ENCODE data around the gene ZBTB45.

Gene ZBTB45

GRCh38 chr19:58553799-58554493, 34.3 kb upstream of the ZBTB45 start:
- H3K4me3 ChIP-seq (ENCODE audit: low read length), result peak overlapping the region; percentile 94
- TF ChIP-seq, protein P1, sequence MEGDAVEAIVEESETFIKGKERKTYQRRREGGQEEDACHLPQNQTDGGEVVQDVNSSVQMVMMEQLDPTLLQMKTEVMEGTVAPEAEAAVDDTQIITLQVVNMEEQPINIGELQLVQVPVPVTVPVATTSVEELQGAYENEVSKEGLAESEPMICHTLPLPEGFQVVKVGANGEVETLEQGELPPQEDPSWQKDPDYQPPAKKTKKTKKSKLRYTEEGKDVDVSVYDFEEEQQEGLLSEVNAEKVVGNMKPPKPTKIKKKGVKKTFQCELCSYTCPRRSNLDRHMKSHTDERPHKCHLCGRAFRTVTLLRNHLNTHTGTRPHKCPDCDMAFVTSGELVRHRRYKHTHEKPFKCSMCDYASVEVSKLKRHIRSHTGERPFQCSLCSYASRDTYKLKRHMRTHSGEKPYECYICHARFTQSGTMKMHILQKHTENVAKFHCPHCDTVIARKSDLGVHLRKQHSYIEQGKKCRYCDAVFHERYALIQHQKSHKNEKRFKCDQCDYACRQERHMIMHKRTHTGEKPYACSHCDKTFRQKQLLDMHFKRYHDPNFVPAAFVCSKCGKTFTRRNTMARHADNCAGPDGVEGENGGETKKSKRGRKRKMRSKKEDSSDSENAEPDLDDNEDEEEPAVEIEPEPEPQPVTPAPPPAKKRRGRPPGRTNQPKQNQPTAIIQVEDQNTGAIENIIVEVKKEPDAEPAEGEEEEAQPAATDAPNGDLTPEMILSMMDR (IDR thresholded peaks at IDR 0.05; ENCODE audit: insufficient read depth, low read depth, low read length, missing control alignments), result no peak
- no peak for DNase-seq (ENCODE audit: low read depth)

- TF ChIP-seq, protein P1 (IDR thresholded peaks at IDR 0.05; ENCODE audit: insufficient read depth, low read depth, low read length, missing control alignments), result no peak
- no peak for DNase-seq (ENCODE audit: low read depth)
- no peak overlapping the region for H3K4me3 ChIP-seq (ENCODE audit: low read length)
Observed at GRCh38 chr19:58552655-58553054, 33.0 kb upstream of the ZBTB45 start.

DNA sequence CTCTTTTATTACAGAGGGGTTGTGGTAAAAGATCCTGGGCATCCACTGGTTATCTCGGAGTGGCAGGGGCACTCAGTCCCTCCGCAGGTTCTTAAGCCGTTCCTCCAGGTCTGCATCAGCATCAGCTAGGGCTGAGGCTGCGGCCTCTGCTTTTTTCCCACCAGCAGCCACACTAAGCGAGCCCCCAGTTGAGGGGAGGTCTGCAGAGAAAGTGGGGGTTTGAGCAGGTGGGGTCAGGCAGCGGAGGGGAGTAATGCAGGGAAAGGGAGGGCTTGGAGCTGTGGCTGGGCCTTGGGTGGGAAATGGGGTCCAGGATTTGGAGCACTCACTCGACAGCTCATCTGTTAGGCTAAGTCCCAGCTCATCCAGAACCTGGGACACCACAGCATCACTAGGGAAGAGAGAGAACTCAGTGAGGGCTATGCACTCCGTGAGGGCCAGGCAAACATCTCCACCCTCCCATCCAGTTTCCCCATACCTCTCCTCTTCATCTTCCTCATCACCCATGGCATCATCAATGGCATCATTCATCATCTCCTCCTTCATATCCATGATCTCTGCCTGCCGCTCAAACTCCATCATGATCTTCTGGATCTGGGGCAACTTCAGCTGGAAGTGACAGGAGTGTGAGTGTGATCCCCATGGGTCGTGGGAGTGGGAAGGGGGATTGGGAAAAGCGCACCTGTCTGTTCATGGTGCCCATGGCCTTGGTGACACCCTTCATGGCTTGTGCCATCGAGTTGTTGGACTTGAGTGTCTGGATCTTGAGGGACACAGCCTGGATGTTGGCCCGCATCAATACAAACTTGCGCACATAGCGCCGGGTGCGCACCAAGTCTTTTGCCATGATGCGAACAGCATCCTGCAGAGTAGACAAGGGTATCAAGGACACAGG, 32.2 kb upstream of the ZBTB45 start:
- no peak overlapping the region for H3K4me3 ChIP-seq (ENCODE audit: low read length)
- DNase-seq (ENCODE audit: low read depth), result no peak
- TF ChIP-seq, protein P1 (IDR thresholded peaks at IDR 0.05; ENCODE audit: insufficient read depth, low read depth, low read length, missing control alignments), result no peak

DNA sequence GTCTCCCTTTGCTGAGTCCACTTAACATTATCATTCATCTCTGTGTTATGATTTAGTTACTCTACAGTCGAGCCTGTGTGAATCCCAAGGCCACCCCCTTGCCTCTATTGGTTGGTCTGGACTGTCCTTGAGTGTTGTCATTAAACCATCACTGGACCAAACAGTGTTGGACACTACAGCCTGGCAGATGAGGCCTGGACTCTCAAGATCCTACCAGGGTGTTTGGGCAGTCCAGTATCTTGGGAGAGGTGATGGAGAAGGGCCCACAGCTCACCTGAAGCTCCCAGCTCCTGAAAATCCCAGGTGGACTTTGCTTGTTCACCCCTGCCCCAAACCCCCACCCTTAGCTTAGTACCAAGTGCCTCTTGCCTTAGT, 31.5 kb upstream of the ZBTB45 start:
- no peak for DNase-seq (ENCODE audit: low read depth)
- no peak overlapping the region for H3K4me3 ChIP-seq (ENCODE audit: low read length)
- TF ChIP-seq, protein P1 (IDR thresholded peaks at IDR 0.05; ENCODE audit: insufficient read depth, low read depth, low read length, missing control alignments), result no peak

DNA sequence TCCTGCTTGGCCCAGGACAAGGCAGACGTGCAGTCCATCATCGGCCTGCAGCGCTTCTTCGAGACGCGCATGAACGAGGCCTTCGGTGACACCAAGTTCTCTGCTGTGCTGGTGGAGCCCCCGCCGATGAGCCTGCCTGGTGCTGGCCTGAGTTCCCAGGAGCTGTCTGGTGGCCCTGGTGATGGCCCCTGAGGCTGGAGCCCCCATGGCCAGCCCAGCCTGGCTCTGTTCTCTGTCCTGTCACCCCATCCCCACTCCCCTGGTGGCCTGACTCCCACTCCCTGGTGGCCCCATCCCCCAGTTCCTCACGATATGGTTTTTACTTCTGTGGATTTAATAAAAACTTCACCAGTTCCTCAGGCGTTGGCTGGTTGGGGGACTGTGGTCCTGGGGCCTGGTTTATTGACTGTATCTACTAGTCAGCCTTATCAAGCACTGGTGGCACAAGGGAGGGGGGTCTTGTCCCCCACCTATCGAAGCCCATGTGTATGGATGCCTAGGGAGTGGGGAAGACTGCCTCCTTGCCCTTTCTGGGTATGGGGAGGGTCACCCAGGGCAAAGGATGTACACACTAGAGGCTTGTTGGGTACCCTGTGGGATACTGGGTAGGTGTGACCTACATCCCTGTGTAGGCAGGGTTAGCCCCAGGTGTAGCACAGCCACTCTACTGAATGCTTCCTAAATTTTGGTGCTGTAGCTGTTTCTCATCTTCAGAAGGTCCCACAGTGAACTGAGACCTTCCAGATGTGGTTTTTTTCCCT, 30.9 kb upstream of the ZBTB45 start:
- no peak overlapping the region for H3K4me3 ChIP-seq (ENCODE audit: low read length)
- TF ChIP-seq, protein P1 (IDR thresholded peaks at IDR 0.05; ENCODE audit: insufficient read depth, low read depth, low read length, missing control alignments), result no peak
- DNase-seq (ENCODE audit: low read depth), result no peak

- H3K4me3 ChIP-seq (ENCODE audit: low read length), result no peak overlapping the region
- TF ChIP-seq, protein P1 (IDR thresholded peaks at IDR 0.05; ENCODE audit: insufficient read depth, low read depth, low read length, missing control alignments), result no peak
- no peak for DNase-seq (ENCODE audit: low read depth)
Observed at GRCh38 chr19:58549664-58550361, 30.2 kb upstream of the ZBTB45 start.
